GM23338 (cell line): ENCODE results near the gene OAS1.

ENCODE experiments used
- CREB1 ChIP-seq: fragments of 250-450 bp; sonication (Bioruptor Pico); IDR thresholded peaks from 2 replicates; pipeline ENCODE4 v1.5.0; 2020; ENCODE audit warnings: low read depth, mild to moderate bottlenecking, moderate library complexity
- EZH2 ChIP-seq: fragments of 200-600 bp; sonication (generic); IDR thresholded peaks from one replicate; pipeline ENCODE4 v1.8.0; 2017; ENCODE audit warnings: antibody characterized with exemption, mild to moderate bottlenecking, low read depth; ENCODE audit not compliant: unreplicated experiment
- EZH2phosphoT487 ChIP-seq: fragments of 200-600 bp; sonication (generic); IDR thresholded peaks from one replicate; pipeline ENCODE4 v1.8.1; 2018; ENCODE audit warnings: antibody characterized with exemption; ENCODE audit not compliant: unreplicated experiment
- JUNB ChIP-seq: IDR thresholded peaks from one replicate; pipeline ENCODE4 v1.6.1; 2016; ENCODE audit warnings: antibody characterized with exemption; ENCODE audit not compliant: unreplicated experiment
- NANOG ChIP-seq: IDR thresholded peaks from 2 replicates; pipeline ENCODE4 v1.6.1; 2016; ENCODE audit warnings: antibody characterized with exemption, borderline replicate concordance
- POLR2AphosphoS5 ChIP-seq: IDR thresholded peaks from 2 replicates; pipeline ENCODE4 v1.6.1; 2016; ENCODE audit warnings: antibody characterized with exemption, low read depth
- STAT1 ChIP-seq: IDR thresholded peaks from one replicate; pipeline ENCODE4 v1.6.1; 2016; ENCODE audit warnings: antibody characterized with exemption; ENCODE audit not compliant: unreplicated experiment
- ZNF114 ChIP-seq: fragments of 250-450 bp; sonication (Bioruptor Pico); IDR thresholded peaks from 2 replicates; pipeline ENCODE4 v1.5.0; 2020; ENCODE audit warnings: mild to moderate bottlenecking, moderate library complexity
- TF ChIP-seq, protein P1 (sequence below), 2 experiments: fragments of 200-600 bp in 1 of 2; sonication (generic) in 1 of 2; conservative IDR thresholded peaks; 2 replicates each; pipeline versions ENCODE4 v1.5.1 to v1.6.1; 2016 to 2017; ENCODE audit warnings: antibody characterized with exemption in 2 of 2, low read depth in 2 of 2, mild to moderate bottlenecking in 2 of 2, moderate library complexity in 1 of 2
- TF ChIP-seq, protein P2 (sequence below): IDR thresholded peaks from one replicate; pipeline ENCODE4 v1.6.1; 2018; ENCODE audit warnings: antibody characterized with exemption; ENCODE audit not compliant: unreplicated experiment
- TF ChIP-seq, protein P3 (sequence below): fragments of 250-450 bp; sonication (Bioruptor Pico); IDR thresholded peaks from 2 replicates; pipeline ENCODE4 v1.5.0; 2020; ENCODE audit warnings: mild to moderate bottlenecking, moderate library complexity
- TF ChIP-seq, protein P4 (sequence below): IDR thresholded peaks from 2 replicates; pipeline ENCODE4 v1.6.1; 2016; ENCODE audit warnings: antibody characterized with exemption

DNA sequence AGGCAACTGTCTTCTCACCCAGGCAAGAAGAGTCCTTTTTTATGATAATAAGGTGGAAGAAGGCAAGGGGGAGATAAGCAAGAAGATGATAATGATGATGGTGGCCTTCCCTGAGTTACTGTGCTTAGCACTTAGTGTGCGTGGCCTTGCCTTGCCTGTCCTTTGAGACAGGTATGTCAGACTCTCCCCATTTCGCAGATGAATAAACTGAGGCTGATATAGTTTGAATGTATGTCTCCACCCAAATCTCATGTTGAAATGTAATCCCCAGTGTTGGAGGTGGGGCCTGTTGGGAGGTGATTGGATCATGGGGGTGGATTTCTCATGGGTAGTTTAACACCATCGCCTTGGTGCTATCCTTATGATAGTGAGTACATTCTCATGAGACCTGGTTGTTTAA is 23.0 kb downstream of the OAS1 start:
- TF ChIP-seq POLR2AphosphoS5 (no peak), EZH2phosphoT487 (no peak), EZH2 (no peak), NANOG (no peak), ZNF114 (CRISPR knock-in tag) (no peak), STAT1 (no peak), JUNB (no peak), CREB1 (CRISPR knock-in tag) (no peak)
- TF ChIP-seq, protein P1, sequence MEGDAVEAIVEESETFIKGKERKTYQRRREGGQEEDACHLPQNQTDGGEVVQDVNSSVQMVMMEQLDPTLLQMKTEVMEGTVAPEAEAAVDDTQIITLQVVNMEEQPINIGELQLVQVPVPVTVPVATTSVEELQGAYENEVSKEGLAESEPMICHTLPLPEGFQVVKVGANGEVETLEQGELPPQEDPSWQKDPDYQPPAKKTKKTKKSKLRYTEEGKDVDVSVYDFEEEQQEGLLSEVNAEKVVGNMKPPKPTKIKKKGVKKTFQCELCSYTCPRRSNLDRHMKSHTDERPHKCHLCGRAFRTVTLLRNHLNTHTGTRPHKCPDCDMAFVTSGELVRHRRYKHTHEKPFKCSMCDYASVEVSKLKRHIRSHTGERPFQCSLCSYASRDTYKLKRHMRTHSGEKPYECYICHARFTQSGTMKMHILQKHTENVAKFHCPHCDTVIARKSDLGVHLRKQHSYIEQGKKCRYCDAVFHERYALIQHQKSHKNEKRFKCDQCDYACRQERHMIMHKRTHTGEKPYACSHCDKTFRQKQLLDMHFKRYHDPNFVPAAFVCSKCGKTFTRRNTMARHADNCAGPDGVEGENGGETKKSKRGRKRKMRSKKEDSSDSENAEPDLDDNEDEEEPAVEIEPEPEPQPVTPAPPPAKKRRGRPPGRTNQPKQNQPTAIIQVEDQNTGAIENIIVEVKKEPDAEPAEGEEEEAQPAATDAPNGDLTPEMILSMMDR (conservative IDR thresholded peaks at IDR 0.05; ENCODE audit: low read depth in 2 of 2) = no peak
- TF ChIP-seq, protein P2, sequence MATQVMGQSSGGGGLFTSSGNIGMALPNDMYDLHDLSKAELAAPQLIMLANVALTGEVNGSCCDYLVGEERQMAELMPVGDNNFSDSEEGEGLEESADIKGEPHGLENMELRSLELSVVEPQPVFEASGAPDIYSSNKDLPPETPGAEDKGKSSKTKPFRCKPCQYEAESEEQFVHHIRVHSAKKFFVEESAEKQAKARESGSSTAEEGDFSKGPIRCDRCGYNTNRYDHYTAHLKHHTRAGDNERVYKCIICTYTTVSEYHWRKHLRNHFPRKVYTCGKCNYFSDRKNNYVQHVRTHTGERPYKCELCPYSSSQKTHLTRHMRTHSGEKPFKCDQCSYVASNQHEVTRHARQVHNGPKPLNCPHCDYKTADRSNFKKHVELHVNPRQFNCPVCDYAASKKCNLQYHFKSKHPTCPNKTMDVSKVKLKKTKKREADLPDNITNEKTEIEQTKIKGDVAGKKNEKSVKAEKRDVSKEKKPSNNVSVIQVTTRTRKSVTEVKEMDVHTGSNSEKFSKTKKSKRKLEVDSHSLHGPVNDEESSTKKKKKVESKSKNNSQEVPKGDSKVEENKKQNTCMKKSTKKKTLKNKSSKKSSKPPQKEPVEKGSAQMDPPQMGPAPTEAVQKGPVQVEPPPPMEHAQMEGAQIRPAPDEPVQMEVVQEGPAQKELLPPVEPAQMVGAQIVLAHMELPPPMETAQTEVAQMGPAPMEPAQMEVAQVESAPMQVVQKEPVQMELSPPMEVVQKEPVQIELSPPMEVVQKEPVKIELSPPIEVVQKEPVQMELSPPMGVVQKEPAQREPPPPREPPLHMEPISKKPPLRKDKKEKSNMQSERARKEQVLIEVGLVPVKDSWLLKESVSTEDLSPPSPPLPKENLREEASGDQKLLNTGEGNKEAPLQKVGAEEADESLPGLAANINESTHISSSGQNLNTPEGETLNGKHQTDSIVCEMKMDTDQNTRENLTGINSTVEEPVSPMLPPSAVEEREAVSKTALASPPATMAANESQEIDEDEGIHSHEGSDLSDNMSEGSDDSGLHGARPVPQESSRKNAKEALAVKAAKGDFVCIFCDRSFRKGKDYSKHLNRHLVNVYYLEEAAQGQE = no peak
- TF ChIP-seq, protein P3, sequence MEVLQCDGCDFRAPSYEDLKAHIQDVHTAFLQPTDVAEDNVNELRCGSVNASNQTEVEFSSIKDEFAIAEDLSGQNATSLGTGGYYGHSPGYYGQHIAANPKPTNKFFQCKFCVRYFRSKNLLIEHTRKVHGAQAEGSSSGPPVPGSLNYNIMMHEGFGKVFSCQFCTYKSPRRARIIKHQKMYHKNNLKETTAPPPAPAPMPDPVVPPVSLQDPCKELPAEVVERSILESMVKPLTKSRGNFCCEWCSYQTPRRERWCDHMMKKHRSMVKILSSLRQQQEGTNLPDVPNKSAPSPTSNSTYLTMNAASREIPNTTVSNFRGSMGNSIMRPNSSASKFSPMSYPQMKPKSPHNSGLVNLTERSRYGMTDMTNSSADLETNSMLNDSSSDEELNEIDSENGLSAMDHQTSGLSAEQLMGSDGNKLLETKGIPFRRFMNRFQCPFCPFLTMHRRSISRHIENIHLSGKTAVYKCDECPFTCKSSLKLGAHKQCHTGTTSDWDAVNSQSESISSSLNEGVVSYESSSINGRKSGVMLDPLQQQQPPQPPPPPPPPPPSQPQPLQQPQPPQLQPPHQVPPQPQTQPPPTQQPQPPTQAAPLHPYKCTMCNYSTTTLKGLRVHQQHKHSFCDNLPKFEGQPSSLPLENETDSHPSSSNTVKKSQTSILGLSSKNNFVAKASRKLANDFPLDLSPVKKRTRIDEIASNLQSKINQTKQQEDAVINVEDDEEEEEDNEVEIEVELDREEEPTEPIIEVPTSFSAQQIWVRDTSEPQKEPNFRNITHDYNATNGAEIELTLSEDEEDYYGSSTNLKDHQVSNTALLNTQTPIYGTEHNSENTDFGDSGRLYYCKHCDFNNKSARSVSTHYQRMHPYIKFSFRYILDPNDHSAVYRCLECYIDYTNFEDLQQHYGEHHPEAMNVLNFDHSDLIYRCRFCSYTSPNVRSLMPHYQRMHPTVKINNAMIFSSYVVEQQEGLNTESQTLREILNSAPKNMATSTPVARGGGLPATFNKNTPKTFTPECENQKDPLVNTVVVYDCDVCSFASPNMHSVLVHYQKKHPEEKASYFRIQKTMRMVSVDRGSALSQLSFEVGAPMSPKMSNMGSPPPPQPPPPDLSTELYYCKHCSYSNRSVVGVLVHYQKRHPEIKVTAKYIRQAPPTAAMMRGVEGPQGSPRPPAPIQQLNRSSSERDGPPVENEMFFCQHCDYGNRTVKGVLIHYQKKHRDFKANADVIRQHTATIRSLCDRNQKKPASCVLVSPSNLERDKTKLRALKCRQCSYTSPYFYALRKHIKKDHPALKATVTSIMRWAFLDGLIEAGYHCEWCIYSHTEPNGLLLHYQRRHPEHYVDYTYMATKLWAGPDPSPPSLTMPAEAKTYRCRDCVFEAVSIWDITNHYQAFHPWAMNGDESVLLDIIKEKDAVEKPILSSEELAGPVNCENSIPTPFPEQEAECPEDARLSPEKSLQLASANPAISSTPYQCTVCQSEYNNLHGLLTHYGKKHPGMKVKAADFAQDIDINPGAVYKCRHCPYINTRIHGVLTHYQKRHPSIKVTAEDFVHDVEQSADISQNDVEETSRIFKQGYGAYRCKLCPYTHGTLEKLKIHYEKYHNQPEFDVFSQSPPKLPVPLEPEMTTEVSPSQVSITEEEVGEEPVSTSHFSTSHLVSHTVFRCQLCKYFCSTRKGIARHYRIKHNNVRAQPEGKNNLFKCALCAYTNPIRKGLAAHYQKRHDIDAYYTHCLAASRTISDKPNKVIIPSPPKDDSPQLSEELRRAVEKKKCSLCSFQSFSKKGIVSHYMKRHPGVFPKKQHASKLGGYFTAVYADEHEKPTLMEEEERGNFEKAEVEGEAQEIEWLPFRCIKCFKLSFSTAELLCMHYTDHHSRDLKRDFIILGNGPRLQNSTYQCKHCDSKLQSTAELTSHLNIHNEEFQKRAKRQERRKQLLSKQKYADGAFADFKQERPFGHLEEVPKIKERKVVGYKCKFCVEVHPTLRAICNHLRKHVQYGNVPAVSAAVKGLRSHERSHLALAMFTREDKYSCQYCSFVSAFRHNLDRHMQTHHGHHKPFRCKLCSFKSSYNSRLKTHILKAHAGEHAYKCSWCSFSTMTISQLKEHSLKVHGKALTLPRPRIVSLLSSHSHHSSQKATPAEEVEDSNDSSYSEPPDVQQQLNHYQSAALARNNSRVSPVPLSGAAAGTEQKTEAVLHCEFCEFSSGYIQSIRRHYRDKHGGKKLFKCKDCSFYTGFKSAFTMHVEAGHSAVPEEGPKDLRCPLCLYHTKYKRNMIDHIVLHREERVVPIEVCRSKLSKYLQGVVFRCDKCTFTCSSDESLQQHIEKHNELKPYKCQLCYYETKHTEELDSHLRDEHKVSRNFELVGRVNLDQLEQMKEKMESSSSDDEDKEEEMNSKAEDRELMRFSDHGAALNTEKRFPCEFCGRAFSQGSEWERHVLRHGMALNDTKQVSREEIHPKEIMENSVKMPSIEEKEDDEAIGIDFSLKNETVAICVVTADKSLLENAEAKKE = no peak
- TF ChIP-seq, protein P4, sequence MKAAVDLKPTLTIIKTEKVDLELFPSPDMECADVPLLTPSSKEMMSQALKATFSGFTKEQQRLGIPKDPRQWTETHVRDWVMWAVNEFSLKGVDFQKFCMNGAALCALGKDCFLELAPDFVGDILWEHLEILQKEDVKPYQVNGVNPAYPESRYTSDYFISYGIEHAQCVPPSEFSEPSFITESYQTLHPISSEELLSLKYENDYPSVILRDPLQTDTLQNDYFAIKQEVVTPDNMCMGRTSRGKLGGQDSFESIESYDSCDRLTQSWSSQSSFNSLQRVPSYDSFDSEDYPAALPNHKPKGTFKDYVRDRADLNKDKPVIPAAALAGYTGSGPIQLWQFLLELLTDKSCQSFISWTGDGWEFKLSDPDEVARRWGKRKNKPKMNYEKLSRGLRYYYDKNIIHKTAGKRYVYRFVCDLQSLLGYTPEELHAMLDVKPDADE = no peak
